ENCODE measurements around the gene TMEM138.

TMEM138 gene

GRCh38 chr11:61364012-61364675 lies 2.0 kb downstream of the TMEM138 start:
- Histone ChIP-seq H3K27me3 (ENCODE audit: control insufficient read depth, low read length) (no peaks in the 10 kb centered on the region), H4K20me1 (ENCODE audit: control insufficient read depth, insufficient read depth, low read depth, low read length) (no peaks in the 10 kb centered on the region; the same call in 1 of the 2 replicates), H3K79me2 (ENCODE audit: control insufficient read depth, low read length) (peaks cover 60% of the 10 kb centered on the region), H3K9me3 (ENCODE audit: control insufficient read depth, insufficient read depth, low read length) (no peaks in the 10 kb centered on the region), H3K4me3 (ENCODE audit: low read length) (peak overlapping the region; percentile 99; the same call in 1 of the 2 replicates), H3K4me2 (ENCODE audit: low read length) (peak overlapping the region; percentile 98), H3K27ac (ENCODE audit: low read depth, low read length) (no peak overlapping the region), H3K9me2 (replicated peaks; ENCODE audit: control insufficient read depth, low read length) (no peaks in the 10 kb centered on the region), H3K36me3 (ENCODE audit: control insufficient read depth, low read length) (peaks cover 85% of the 10 kb centered on the region), H3K4me1 (ENCODE audit: control insufficient read depth, low read length) (peaks cover 24% of the 10 kb centered on the region), H3F3A (ENCODE audit: control insufficient read depth, insufficient read depth) (peaks cover 17% of the 10 kb centered on the region)
- TF ChIP-seq EZH2phosphoT487 (IDR thresholded peaks at IDR 0.05; ENCODE audit: borderline replicate concordance, low read length), result no peak
- TF ChIP-seq CTCF (IDR thresholded peaks at IDR 0.05; ENCODE audit: low read depth, low read length, poor library complexity, severe bottlenecking), result no peak

GRCh38 chr11:61367406-61367805 lies 5.2 kb downstream of the TMEM138 start:
- Histone ChIP-seq H3K9me3 (ENCODE audit: control insufficient read depth, insufficient read depth, low read length) (peaks cover 5% of the 10 kb centered on the region; the same call in 1 of the 2 replicates), H3K9me2 (replicated peaks; ENCODE audit: control insufficient read depth, low read length) (no peaks in the 10 kb centered on the region), H3F3A (ENCODE audit: control insufficient read depth, insufficient read depth) (0 out of 2 replicates have a peak, but pooled peaks cover 5% of the 10 kb centered on the region), H3K4me1 (ENCODE audit: control insufficient read depth, low read length) (peaks cover 11% of the 10 kb centered on the region), H3K27me3 (ENCODE audit: control insufficient read depth, low read length) (no peaks in the 10 kb centered on the region), H3K79me2 (ENCODE audit: control insufficient read depth, low read length) (peaks cover 27% of the 10 kb centered on the region), H3K4me2 (ENCODE audit: low read length) (no peak overlapping the region), H3K36me3 (ENCODE audit: control insufficient read depth, low read length) (peaks cover 86% of the 10 kb centered on the region), H4K20me1 (ENCODE audit: control insufficient read depth, insufficient read depth, low read depth, low read length) (no peaks in the 10 kb centered on the region; the same call in 1 of the 2 replicates), H3K27ac (ENCODE audit: low read depth, low read length) (no peak overlapping the region), H3K4me3 (ENCODE audit: low read length) (no peak overlapping the region)
- TF ChIP-seq CTCF (IDR thresholded peaks at IDR 0.05; ENCODE audit: low read depth, low read length, poor library complexity, severe bottlenecking) (no peak), EZH2phosphoT487 (IDR thresholded peaks at IDR 0.05; ENCODE audit: borderline replicate concordance, low read length) (no peak)

- peaks cover 3% of the 10 kb centered on the region for H3K4me1 ChIP-seq (ENCODE audit: control insufficient read depth, low read length)
- TF ChIP-seq EZH2phosphoT487 (IDR thresholded peaks at IDR 0.05; ENCODE audit: borderline replicate concordance, low read length) (no peak), CTCF (IDR thresholded peaks at IDR 0.05; ENCODE audit: low read depth, low read length, poor library complexity, severe bottlenecking) (no peak)
- peaks cover 15% of the 10 kb centered on the region for H3K79me2 ChIP-seq (ENCODE audit: control insufficient read depth, low read length)
- no peaks in the 10 kb centered on the region for H3K27me3 ChIP-seq (ENCODE audit: control insufficient read depth, low read length)
- no peak overlapping the region for H3K27ac ChIP-seq (ENCODE audit: low read depth, low read length)
- no peak overlapping the region for H3K4me2 ChIP-seq (ENCODE audit: low read length)
- H3K36me3 ChIP-seq (ENCODE audit: control insufficient read depth, low read length), result peaks cover 83% of the 10 kb centered on the region
- no peak overlapping the region for H3K4me3 ChIP-seq (ENCODE audit: low read length)
- H4K20me1 ChIP-seq (ENCODE audit: control insufficient read depth, insufficient read depth, low read depth, low read length), result no peaks in the 10 kb centered on the region; the same call in 1 of the 2 replicates
- no peaks in the 10 kb centered on the region for H3K9me2 ChIP-seq (replicated peaks; ENCODE audit: control insufficient read depth, low read length)
- peaks cover 5% of the 10 kb centered on the region; the same call in 1 of the 2 replicates for H3K9me3 ChIP-seq (ENCODE audit: control insufficient read depth, insufficient read depth, low read length)
- H3F3A ChIP-seq (ENCODE audit: control insufficient read depth, insufficient read depth), result 0 out of 2 replicates have a peak, but pooled peaks cover 5% of the 10 kb centered on the region
Observed at GRCh38 chr11:61368646-61369045, 6.5 kb downstream of the TMEM138 start.
